Measurements from ENCODE around the gene MRGPRD. TPM values are rescaled to one million over a fixed set of nuclear protein-coding genes. Genes with fewer than 3 reads are reported as not detected.

The MRGPRD gene
- polyA plus RNA-seq, 1 experiment, result not detected

DNA sequence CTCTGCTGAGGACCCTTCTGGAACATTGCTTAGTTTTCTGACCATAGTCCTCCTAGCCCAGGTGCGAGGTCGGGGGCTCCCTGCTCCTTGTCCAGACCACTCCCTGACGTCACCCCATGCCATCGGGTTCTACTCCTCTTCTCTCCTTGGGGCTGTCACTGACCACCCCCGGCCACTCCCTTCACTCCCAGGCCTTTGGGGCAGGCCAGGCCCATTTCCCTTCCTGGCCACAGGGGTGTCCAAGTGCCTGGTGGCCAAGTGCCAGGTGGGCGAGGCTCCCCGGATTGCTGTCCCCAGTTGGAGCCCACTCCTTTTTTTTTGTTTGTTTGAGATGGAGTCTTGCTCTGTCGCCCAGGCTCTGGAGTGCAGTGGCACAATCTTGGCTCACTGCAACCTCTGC lies 19.5 kb downstream of the MRGPRD start:
- H3K4me3 ChIP-seq (ENCODE audit: low read depth, low read length), result no peak overlapping the region
- peaks cover 6% of the 10 kb centered on the region; the same call in 1 of the 2 replicates for H3K27me3 ChIP-seq (ENCODE audit: control insufficient read depth, insufficient read depth, low read length)
- ChIA-PET POLR2A (no interaction called here), CTCF (interaction anchor here (0.9 to 1.7 kb wide), 2 partner anchors 10 to 19 kb away, joined by 3 read pairs; no protein-coding TSS in a partner anchor)
- no peak for TF ChIP-seq CTCF (IDR thresholded peaks at IDR 0.05; ENCODE audit: insufficient read depth, low read depth, low read length)
- no peak for DNase-seq (ENCODE audit: low read depth)
- H3K36me3 ChIP-seq (ENCODE audit: control insufficient read depth, insufficient read depth, low read length), result no peaks in the 10 kb centered on the region

- TF ChIP-seq CTCF (IDR thresholded peaks at IDR 0.05; ENCODE audit: insufficient read depth, low read depth, low read length), result no peak
- Histone ChIP-seq H3K27me3 (ENCODE audit: control insufficient read depth, insufficient read depth, low read length) (peaks cover 4% of the 10 kb centered on the region; the same call in 1 of the 2 replicates), H3K36me3 (ENCODE audit: control insufficient read depth, insufficient read depth, low read length) (no peaks in the 10 kb centered on the region), H3K4me3 (ENCODE audit: low read depth, low read length) (no peak overlapping the region)
- ChIA-PET CTCF (interaction anchor here (1.7 kb wide), 1 partner anchor 9 kb away, joined by 3 read pairs; no protein-coding TSS in a partner anchor), POLR2A (no interaction called here)
- no peak for DNase-seq (ENCODE audit: low read depth)
Measured at GRCh38 chr11:68960294-68961071, 20.3 kb downstream of the MRGPRD start.

GRCh38 chr11:68959465-68960293 lies 21.1 kb downstream of the MRGPRD start:
- CTCF ChIA-PET, result no interaction called here
- H3K27me3 ChIP-seq (ENCODE audit: control insufficient read depth, insufficient read depth, low read length), result peaks cover 4% of the 10 kb centered on the region; the same call in 1 of the 2 replicates
- H3K4me3 ChIP-seq (ENCODE audit: low read depth, low read length), result no peak overlapping the region
- POLR2A ChIA-PET, result no interaction called here
- no peak for DNase-seq (ENCODE audit: low read depth)
- no peaks in the 10 kb centered on the region for H3K36me3 ChIP-seq (ENCODE audit: control insufficient read depth, insufficient read depth, low read length)
- TF ChIP-seq CTCF (IDR thresholded peaks at IDR 0.05; ENCODE audit: insufficient read depth, low read depth, low read length), result no peak

GRCh38 chr11:68958211-68958610 lies 22.6 kb downstream of the MRGPRD start:
- ChIA-PET POLR2A (no interaction called here), CTCF (interaction anchor here (0.9 to 1.4 kb wide), 2 partner anchors 7 to 42 kb away, joined by 3 to 5 read pairs; no protein-coding TSS in a partner anchor)
- TF ChIP-seq CTCF (IDR thresholded peaks at IDR 0.05; ENCODE audit: insufficient read depth, low read depth, low read length), result no peak
- DNase-seq (ENCODE audit: low read depth), result no peak
- no peaks in the 10 kb centered on the region for H3K27me3 ChIP-seq (ENCODE audit: control insufficient read depth, insufficient read depth, low read length)
- no peaks in the 10 kb centered on the region for H3K36me3 ChIP-seq (ENCODE audit: control insufficient read depth, insufficient read depth, low read length)
- no peak overlapping the region for H3K4me3 ChIP-seq (ENCODE audit: low read depth, low read length)
